Adrenal gland (tissue), 5 donors: ENCODE data around the gene RNASE1.
"Not testable (repeated sequence)": the region's sequence is repeated elsewhere in the genome, so short reads cannot be mapped to it uniquely, and the experiment has no call there.

Experiments
- POLR2A ChIP-seq, 2 donors: fragments of 450-650 bp; IDR thresholded peaks; one replicate each; pipeline ENCODE4 v1.6.1; 2017; ENCODE audit warnings: antibody characterized with exemption in 2 of 2, mild to moderate bottlenecking in 2 of 2, moderate library complexity in 1 of 2
- TF ChIP-seq, protein P1 (sequence below), 6 experiments: fragments of 450-650 bp in 4 of 6; fragments of 200-600 bp in 2 of 6; sonication (generic) in 1 of 6; IDR thresholded peaks; 1 replicate in 5 of 6; 2 replicates in 1 of 6; pipeline versions ENCODE4 v1.5.1 to v1.8.0; 2016 to 2021; ENCODE audit warnings: antibody characterized with exemption in 6 of 6, mild to moderate bottlenecking in 2 of 6, moderate library complexity in 1 of 6
- donor health status: DM: no; HTN: no; CAD: no.

DNA sequence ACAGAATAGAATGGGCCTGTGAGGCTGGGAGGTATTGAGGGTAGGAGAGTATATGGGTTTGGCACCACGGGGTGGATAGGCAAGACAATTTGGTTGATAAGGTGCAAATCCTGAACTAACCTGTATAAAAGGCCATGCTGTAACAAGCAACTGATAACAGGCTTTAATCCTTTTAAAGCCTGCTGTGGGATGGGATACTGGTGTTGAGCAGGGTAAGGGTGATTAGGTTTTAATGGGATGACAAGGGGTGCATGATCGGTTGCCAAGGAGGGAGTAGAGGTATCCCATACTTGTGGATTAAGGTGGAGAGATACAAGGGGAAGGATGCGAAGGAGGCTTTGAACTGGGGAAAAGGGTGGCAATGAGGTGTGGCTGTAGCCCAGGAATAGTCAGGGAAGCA is 13.3 kb upstream of the RNASE1 start:
- TF ChIP-seq, protein P1, sequence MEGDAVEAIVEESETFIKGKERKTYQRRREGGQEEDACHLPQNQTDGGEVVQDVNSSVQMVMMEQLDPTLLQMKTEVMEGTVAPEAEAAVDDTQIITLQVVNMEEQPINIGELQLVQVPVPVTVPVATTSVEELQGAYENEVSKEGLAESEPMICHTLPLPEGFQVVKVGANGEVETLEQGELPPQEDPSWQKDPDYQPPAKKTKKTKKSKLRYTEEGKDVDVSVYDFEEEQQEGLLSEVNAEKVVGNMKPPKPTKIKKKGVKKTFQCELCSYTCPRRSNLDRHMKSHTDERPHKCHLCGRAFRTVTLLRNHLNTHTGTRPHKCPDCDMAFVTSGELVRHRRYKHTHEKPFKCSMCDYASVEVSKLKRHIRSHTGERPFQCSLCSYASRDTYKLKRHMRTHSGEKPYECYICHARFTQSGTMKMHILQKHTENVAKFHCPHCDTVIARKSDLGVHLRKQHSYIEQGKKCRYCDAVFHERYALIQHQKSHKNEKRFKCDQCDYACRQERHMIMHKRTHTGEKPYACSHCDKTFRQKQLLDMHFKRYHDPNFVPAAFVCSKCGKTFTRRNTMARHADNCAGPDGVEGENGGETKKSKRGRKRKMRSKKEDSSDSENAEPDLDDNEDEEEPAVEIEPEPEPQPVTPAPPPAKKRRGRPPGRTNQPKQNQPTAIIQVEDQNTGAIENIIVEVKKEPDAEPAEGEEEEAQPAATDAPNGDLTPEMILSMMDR (IDR thresholded peaks at IDR 0.05), result not testable (repeated sequence)
- not testable (repeated sequence) for TF ChIP-seq POLR2A (IDR thresholded peaks at IDR 0.05)
